ENCODE data around the gene RAPGEF3. TPM values are rescaled to one million over a fixed set of nuclear protein-coding genes. Genes with fewer than 3 reads are reported as not detected.

Gene RAPGEF3
- total RNA-seq, 1 donor from 2014 or later = 9.0 TPM

DNA sequence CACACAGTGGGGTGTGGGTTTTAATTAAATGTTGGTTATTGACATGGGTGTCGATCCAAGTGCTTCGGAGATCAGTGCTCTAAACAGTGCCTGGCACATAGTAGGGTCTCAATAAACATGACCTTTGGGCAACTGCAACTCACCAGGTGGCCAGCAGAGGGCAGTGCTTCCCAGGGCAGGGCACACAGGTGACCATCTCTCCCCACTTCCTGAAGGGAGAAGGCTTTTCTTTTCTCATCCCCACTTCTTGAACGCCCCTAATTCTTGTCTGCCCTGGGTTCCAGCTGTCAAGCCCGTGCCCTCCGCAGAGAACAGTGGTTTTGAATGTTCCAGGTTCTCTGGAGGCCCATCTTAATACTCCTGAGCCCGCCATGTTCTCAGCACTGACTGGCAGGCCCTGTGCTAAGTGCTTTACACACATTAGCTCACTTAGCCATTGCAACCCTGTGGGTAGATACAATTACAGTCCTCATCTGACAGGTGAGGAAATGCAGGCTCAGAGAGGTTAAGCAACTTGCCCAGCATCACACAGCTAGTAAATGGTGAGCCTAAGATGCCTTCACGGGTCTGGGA, 16.3 kb downstream of the RAPGEF3 start:
- DNase-seq = no peak

DNA sequence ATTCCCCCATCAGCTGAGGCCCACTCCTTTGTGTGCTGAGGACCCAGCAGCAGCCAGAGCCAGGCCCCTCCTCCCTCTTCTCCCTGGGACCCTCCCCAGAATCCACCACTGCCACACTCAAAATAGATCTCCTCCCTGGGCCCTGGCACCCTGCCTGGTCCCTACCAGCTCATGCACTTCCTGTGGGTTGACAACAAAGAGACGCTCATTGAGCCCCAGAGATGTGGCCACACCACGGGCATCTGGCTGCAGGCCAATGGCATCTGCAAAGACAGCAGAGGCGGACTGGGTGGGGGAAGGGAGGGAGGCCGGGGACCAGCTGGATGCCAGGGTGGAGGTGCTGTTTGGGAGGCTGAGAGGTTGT, 17.4 kb downstream of the RAPGEF3 start:
- DNase-seq = peak; percentile 90

DNA sequence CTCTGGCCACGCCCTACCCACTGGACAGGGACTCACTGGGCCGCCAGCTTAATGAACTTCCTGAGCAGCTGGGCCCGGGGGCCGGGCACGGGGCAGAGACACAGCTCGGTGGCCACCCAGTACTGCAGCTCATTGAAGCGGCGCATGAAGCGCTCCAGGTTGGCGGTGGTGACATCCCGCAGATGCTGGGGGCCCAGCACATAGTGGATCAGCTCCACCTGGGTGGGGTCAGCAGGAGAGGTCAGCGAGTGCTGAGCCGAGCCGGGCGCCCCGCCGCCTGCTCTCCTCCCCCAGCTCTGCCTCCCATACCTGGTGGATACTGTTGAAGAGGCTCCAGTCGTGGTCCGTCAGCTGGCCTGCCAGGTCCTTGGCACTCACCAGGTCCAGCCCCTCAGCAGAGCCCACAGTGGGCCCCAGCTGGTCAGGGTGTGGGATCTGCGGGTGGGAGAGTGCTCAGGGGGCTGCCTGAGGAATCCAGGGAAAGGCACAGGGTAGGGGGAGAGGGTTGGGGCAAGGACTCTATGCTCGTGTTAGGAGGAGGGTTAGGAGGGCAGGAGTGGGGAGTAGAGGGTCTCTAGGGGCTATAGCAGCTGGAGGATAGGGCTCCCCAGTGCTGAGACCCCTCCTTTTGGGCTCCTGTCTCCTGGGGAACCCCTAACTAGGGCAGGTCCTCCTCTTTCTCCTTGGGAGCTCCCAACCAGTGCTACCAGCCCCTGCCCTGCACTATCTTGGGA, 17.9 kb downstream of the RAPGEF3 start:
- no peak for DNase-seq

DNA sequence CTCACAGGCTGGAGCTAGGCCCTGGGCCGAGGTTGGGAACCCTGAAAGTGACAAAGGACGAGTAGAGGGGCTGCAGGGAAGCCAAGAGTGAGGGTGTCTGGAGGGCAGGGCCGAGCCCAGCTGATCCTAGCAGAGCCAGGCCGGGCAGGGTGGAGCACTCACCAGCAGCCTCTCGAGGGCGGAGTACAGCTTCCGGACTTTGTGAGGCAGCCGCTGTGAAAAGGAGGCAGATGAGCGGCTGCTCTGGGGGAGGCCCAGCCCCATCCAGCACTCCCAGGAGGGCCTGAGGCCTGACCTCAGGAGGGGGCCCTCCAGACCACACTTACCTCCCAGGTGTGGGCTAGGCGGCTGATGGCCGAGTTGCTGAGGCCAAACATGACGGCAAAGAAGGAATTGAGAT, 18.7 kb downstream of the RAPGEF3 start:
- DNase-seq = no peak

DNA sequence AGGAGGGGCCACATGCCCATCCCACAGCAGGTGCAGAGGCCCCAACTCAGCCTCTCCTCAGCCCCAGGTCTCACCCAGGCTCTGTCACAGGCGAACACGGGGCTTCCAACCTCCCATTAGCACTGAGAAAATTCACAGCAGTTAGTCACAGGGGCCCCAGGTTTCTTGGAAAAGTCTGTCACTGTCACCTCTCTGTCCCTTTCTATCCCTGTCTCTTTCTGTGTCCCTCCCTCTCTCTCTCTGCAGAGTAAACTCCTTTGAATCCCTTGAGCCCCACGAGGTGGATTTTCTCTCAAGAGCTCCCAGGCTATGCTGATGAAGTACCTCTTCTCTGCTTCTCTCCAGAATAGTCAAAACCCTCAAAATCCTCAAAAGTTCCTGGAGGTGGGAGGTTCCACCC, 19.4 kb downstream of the RAPGEF3 start:
- DNase-seq = no peak

DNA sequence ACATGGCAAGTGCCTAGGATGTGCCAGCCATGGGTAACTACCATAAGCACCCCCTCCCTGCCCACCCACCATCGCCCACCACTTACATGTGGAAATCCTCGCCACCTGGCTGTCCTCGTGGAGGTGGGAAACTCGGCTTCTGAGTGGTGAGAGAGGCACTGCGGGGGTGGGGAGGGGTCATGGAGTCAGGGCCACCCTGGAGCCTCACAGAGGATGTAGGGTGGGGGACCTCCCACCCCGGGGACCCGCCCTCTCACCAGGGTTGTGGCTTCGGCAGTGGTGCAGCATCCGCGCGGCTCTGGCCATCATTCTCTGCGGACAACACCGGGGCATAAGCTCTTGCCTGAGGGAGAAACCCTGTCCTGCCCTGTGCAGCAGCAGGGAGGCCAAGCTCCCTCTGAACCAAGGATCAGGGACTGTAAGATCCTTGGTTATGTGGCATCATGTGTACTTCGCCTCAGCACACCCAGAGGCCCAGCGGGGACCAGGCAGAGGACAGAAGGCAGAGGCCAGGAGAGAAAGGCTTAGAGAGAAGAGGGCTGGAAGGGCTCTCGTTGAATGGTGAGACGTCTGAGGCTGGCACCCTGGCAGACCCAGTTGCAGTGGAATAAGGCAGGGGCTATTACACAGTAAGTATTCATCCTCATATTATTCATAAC, 20.6 kb downstream of the RAPGEF3 start:
- DNase-seq = no peak

DNA sequence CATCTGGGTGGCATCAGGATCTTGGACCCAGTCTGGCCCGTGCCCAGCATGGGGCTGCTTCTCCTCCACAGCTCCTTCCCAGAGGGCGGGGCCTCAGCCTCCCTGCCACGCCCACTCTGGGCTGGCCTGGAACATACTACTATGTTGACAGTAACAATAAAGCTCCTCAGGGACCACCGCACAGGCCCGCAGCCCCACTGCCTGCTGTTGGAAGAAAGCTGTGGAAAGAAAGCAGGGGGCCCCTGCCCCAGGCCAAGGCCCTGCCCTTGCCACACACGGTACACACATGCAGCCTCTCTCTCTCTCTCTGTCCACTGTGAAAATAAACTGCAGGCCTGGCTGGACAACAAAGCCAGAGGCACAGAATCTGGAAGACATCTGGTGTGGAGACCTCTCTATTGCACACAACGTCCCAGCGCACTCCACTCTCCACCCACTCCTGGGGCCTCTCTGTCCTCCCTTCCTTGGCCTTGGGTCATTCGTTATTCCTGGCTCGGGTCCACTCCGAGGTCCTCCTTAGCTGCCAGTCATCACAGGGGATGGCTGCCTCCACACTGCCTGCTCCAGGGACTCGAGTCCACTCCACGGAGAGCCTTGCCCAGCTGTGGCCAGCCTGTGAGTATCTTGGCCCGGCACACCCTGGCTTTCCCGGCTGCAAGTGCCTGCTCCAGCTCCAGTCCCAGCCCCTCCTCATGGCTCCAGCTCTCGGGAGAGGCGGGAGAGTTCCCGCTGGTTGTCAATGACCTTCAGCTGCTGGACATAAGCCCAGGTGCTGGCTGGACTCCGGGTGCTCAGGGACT, 21.6 kb downstream of the RAPGEF3 start:
- DNase-seq = peak; percentile 78

DNA sequence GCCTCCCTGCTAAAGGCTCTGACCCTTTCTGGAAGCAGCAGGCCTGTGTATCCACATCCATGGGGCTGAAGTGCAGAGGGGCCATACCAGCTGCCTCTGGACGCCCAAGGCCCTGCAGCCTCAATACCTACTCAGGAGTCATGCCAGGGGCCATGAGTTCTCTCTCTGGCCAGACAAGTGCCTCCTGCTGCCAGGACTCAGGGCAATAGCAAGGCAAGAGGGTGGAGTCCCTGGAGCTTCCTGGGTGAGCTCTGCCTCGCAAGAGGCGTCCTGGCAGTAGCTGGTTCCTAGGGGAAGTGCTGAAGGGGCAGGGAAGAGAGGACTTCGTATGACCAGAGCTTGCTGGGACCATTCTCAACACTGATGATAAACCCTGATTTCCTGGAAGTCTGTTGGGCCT, 22.5 kb downstream of the RAPGEF3 start:
- DNase-seq = no peak

DNA sequence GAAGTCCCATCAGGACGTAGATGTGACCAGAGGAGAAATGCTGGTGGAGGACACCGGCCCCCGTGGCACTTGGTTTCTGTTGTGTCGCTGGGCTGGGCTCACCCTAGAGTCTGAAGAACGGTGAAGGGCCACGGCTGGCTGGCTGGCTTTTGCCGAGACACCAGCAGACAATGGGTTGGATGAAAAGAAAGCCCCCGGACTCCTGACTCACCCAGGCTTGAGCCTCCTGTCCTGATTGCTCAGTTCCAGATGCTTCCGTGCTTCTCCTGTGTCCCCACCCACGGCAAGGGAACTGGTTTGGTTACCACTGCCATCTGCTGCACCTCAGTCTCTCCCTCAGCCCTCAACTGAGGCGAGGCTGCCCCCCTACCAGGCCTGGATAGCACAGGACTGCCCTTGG, 23.0 kb downstream of the RAPGEF3 start:
- no peak for DNase-seq

DNA sequence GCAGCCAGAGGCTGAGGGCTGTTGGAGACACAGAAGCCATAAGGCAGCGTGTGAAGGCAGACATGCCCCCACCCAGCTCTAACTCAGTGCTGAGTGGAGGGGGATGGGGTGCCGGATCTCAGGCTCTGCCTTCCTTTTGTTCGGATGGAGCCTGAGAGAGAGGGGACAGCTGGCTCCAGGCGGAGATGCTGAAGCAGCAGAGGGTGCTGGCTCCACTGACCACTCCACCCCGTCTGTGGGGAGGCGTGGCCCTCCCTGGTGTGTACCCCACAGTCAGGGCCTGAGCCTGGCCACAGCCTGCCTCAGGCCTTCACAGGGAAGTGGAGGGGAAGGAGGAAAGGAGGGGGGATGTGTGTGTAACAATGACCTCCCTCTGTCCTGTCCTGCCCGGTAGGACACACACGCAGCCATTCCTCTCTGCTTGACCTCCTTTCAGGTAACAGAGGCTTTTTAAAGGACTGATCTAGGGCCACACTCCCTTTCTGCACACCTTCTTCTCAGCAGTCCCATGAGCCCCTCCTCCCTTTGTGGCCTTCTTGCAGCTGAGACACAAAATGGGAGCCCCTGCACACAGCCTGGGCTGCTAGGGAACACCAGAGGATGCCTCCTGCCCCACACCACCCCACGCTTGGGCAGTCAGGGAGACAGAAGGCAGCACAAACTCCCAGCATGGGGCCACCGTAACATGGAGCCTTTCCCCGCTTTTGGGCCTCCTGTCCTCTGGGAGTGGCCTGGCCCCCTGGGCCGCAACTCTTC, 23.8 kb downstream of the RAPGEF3 start:
- no peak for DNase-seq

DNA sequence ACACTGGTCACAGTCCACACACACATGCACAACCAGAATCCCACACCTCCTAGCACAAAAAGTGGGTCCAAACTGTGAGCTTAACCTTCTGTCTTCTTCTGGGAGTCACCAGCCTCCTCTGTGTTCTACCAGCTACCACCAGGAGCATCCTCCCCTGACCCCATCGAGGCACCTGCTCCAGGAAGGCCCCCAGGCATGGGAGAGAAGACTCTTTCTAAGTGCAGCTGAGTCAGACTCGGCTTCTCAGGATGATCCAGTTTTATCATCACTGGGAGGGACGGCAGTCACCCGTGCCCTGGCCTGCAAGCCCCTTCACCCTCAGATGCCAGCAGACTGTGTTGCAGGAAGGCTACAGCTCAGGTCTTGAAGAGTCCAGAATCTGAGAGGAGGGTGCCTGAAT, 25.5 kb downstream of the RAPGEF3 start:
- no peak for DNase-seq

DNA sequence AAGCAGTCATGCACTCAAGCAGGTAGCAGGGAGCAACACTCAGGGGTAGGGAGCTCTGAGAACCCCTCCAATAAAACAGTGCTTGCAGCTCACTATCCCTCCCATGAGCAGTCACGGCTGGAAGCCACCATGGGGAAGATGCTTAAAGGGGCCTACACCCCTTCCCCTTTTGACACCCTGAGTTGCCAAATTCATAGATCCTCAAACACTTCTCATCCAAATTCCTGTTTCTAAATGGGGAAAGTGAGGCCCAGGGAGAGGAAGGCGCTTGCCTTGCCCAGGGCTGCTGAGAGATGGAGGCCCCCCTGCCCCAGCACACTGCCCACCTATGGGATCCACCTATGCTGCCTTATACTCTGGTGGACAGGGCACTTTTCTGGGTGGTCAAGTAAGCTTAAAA, 26.2 kb downstream of the RAPGEF3 start:
- DNase-seq = no peak

DNA sequence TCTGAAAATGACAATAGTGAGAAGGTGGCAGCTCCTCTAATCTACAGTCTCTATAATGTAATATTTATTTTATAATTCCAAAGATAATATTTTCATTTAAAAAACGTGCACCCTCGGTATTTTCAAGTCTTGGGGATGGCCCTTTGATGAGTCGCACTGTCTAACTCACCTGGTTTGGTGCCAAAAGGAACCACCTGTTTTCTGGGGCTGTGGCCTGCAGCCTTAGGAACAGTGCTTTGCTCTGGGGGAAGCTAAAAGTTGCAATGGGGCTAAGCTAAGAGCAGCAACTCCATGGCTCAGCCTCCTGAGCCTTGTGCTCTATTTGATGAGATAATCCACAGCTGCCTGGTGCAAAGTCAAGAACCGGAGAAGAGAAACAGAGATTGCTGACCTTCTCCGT, 27.0 kb downstream of the RAPGEF3 start:
- DNase-seq = no peak

DNA sequence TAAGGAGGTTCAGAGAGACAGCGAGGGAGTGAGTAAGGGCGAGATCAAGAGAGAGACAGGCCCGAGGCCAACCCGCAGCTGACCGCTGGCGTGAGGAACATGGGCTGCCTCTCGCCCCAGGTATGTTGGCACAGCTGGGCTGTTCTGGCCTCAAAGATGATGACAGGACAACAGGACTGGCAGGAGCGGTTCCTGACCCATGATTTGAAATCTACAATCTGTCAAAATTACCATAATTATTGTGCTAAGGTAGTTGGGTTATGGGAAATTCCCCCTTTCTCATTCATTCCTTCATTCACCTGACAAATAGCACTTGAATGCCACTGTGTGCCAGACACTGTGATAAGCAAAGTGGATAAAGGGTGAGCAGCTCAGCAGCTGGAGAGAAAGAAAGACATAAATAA, 28.3 kb downstream of the RAPGEF3 start:
- no peak for DNase-seq

DNA sequence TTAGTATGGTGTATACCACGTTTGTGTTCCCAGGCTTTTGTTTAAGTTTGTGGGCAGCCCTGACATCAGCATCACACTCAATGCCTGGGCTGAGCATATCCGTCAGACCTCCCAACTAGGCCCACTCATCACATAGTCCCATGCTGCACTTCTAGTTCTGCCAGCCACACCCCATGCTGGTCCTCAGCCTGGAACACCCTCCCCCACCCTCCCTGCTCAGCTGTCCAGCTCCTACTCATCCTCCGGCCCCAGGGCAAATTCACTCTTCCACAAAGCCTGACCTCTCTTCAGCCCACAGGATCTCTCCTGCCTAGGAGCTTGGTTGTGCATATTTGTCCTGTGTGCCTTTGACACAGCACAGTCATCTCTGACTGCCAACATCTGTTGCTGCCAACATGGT, 29.4 kb downstream of the RAPGEF3 start:
- DNase-seq = no peak

DNA sequence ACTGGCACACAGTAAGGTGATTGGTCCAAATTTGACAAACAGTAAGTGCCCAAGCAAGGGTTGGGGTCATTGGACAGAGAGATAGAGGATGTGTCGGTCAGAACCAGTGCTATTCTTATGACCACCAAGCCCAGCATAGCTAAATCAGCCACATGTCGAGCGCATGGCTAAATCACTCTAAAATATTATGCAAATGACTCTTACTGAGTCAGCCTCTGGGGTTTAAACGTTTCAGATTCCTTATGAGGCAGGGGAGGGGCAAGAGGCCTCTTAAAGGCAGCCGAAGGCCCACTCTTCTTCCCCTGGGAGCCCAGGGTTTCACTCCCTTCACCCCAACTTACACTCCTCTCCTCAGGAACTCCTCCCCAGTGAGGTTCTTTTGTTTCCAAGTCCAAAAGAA, 32.8 kb downstream of the RAPGEF3 start:
- DNase-seq = no peak

DNA sequence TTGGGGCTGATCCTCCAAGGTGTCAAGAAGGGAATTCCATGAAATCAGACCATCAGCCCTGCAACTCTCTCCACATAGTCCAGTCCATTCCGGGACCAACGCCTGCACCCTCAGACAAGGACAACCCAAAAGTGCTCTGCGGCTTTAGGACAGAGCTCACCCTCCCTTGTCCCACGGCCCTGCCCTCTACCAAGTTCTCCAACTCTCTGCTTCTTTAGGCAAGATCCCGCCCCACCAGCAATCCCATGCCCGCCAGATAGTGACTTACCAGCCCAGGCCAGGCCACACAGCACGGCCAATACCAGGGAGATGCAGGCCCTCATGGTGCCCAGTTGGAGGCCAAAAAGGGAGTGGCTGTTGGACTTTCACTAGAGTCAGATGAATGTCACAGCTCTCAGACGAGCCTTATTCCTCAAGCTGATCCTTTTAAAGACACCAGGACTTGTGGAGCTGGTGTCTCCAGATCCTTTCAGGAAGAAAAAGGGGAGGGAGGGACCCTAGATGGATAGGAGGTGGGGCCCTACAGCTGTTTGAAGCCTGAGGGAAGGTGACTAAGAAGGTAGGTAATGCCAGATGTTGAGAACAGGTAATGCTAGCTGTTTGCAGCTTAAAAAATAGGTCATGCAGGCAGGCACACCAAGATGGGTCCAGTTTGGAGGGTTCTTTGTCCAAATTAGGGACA, 33.4 kb downstream of the RAPGEF3 start, which contains the start of gene ENDOU:
TSS of gene ENDOU (minus strand) at position 400 of the 682 bp plus-strand sequence. CDS start at position 323, 77 bp downstream.
- no peak for DNase-seq

DNA sequence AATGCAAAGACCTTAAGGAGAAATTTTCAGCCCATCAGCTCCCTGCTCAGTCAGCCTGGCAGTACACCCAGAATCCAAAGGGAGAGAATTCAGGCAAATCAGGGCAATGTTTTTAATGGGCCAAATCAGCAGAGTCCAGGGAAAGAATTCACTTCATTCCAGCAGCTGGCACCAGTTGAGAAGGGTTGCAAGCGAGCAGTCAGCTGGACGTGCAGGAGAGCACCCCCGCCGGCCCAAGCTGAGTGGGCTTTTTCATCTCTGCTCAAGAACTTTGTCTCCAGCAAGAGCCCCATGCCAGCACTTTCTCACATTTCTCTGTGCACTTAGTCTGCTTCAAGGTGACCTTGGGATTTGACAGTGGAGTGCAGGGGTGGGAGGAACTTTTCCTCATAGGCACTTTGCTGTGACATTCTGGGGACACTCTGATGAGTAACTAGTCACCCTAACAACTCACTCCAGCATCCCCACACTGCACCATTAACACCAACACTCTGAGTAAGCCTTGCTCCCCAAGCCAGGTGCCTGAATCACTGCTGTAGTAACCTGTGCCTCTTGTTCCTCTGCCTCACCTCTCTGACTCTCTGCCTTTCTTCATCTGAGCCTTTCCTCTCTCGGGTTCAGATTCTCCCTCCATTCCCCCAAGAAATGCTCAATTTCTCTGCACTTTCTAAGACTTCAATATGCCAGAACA, 35.6 kb downstream of the RAPGEF3 start:
- DNase-seq = no peak

DNA sequence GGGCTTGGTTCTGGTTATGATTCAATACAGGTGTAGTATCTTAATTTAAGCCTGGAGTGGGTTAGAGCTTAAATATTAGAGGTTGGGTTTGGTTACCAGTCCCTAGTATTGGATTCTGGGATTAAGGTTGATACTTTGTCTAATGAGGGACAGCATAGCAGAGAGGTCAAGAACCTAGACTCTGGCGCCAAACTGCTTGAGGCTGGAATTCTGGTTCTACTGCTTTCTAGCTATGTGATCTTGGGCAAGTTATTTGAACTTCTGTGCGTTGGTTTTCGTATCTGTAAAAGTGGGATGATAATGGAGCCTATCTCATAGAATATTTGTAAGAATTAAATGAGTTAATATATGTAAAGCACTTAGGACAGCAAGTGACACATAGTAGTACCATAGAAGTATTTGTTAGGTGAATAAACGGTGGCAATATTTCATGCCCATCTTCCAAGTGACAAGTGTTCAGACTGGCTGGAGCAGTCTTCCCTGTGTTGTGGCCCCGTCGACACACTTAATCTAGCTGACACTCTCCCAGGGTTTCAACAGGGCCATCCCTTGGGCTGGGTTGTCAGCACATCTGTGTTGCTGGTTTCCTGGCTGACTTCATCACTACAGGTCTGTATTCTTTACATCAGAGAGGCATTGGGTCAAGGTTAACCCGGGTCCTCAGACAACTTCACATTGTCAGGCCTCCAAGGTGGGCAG, 36.4 kb downstream of the RAPGEF3 start:
- no peak for DNase-seq

DNA sequence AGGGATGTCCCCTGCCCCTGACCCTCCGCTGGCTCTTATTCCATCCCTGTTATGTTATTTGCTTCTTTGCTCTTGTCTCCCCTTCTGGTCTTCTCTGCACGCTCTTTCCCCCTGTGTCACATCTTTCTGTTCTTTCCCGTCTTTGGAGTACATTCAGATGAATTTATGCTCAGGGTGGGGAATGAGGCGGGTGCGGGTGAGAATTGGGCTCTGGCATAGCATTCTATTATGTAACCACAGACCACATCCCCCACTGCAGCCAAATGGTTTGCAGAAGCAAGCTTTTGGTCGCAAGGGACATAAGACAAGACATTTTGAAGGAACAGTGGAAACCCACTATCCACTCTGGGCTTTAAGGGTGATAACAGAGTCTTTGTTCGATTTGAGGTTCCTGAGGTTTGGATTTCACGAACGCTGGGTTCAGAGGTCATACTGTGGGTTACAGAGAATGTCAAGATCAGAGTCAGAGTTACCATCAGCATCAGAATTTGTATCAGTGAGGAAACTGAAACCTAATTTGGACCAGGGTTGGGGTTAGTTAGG, 37.2 kb downstream of the RAPGEF3 start:
- DNase-seq = no peak

Measured in occipital lobe (tissue), 2 donors.